HepG2 (cell line): Measurements from ENCODE around the gene OR8B3. TPM values are rescaled to one million over a fixed set of nuclear protein-coding genes. Genes with fewer than 3 reads are reported as not detected.

Experiments
- ATAC-seq: fragments of 200-7000 bp; cut with Tn5 transposase; 3 replicates; pipeline ENCODE4 v1.9.1; 2020; ENCODE audit warnings: mild to moderate bottlenecking, moderate library complexity
- BruUV-seq: library from RNA; stranded (reverse); fragments of 400-500 nt; replicated peaks from 2 replicates; lab custom pipeline; 2021; lab: Mats Ljungman, UMichigan
- CTCF ChIA-PET: fragments of 300-600 bp; formaldehyde crosslinking; extraction: SDS; loops from one replicate; lab custom pipeline; 2021; ENCODE audit warnings: low total read pairs, inconsistent platforms, low intra/inter-chr PET ratio; lab: Yijun Ruan, JAX
- POLR2A ChIA-PET: fragments of 350-600 bp; sonication (Branson Sonifier 250); formaldehyde crosslinking; loops from one replicate; lab custom pipeline; 2020; ENCODE audit warnings: antibody characterized with exemption, inconsistent platforms; lab: Yijun Ruan, JAX
- DNase-seq: peaks from one replicate; pipeline ENCODE4 v3.0.0-alpha.2; 2015; ENCODE audit warnings: low spot score
- FAIRE-seq: peaks from 3 replicates; lab custom pipeline; 2011; peaks lifted over from hg19 to GRCh38; lab: Jason Lieb, UNC
- H2AFZ ChIP-seq: one replicate; pipeline ENCODE4 v1.6.1; 2011; ENCODE audit warnings: low read length, inconsistent platforms
- H3K27ac ChIP-seq: fragments of 300-600 bp; 3 replicates; pipeline ENCODE4 v1.8.0; 2011; ENCODE audit warnings: mixed run types, mild to moderate bottlenecking, mixed read lengths, low read length, inconsistent platforms; ENCODE audit not compliant: insufficient read depth; ENCODE audit errors: extremely low read length
- H3K27me3 ChIP-seq, 2 experiments: fragments of 200-600 bp in 1 of 2; 2 replicates in 1 of 2; 3 replicates in 1 of 2; pipeline versions ENCODE4 v1.6.0 to v1.8.0; 2011; ENCODE audit warnings: low read length in 2 of 2, mild to moderate bottlenecking in 2 of 2, moderate library complexity in 2 of 2, inconsistent platforms in 1 of 2; ENCODE audit not compliant: insufficient read depth in 2 of 2, control insufficient read depth in 1 of 2
- H3K36me3 ChIP-seq, 2 experiments: fragments of 200-600 bp in 1 of 2; replicated peaks in 1 of 2; 2 replicates in 1 of 2; 3 replicates in 1 of 2; pipeline versions ENCODE4 v1.5.1 to v1.8.0; 2011; ENCODE audit warnings: low read length in 2 of 2, inconsistent platforms in 1 of 2; ENCODE audit not compliant: insufficient read depth in 2 of 2, control insufficient read depth in 1 of 2
- H3K4me1 ChIP-seq: 2 replicates; pipeline ENCODE4 v1.5.1; 2012; ENCODE audit warnings: low read length, inconsistent platforms; ENCODE audit not compliant: insufficient read depth
- H3K4me2 ChIP-seq: 2 replicates; pipeline ENCODE4 v1.6.0; 2011; ENCODE audit warnings: low read depth, low read length, inconsistent platforms
- H3K4me3 ChIP-seq, 3 experiments: fragments of 200-600 bp in 1 of 3; sonication (generic), shearing (Covaris generic) in 1 of 3; replicated peaks in 1 of 3; 2 replicates each; pipeline ENCODE4 v1.5.1; 2011 to 2016; ENCODE audit warnings: low read length in 3 of 3, inconsistent platforms in 2 of 3, low read depth in 2 of 3, mild to moderate bottlenecking in 2 of 3, control low read depth in 1 of 3, mixed read lengths in 1 of 3; ENCODE audit not compliant: insufficient read depth in 1 of 3
- H3K79me2 ChIP-seq: one replicate; pipeline ENCODE4 v1.6.1; 2011; ENCODE audit warnings: low read length, inconsistent platforms; ENCODE audit not compliant: insufficient read depth
- H3K9ac ChIP-seq: 2 replicates; pipeline ENCODE4 v1.6.0; 2011; ENCODE audit warnings: mild to moderate bottlenecking, low read depth, low read length, inconsistent platforms; ENCODE audit not compliant: insufficient read depth
- H3K9me3 ChIP-seq: 2 replicates; pipeline ENCODE4 v1.5.1; 2012; ENCODE audit warnings: mild to moderate bottlenecking, low read length
- H4K20me1 ChIP-seq: 2 replicates; pipeline ENCODE4 v1.6.0; 2011; ENCODE audit warnings: inconsistent platforms, mild to moderate bottlenecking, low read length, moderate library complexity; ENCODE audit not compliant: insufficient read depth
- CENPBD1 ChIP-seq: sonication (generic); formaldehyde crosslinking; IDR thresholded peaks from 2 replicates; pipeline ENCODE4 v1.8.0; 2022; ENCODE audit warnings: missing genetic modification reagents, low read depth, mild to moderate bottlenecking, borderline replicate concordance
- DR1 ChIP-seq: sonication (generic); formaldehyde crosslinking; IDR thresholded peaks from 2 replicates; pipeline ENCODE4 v1.8.0; 2021; ENCODE audit warnings: mild to moderate bottlenecking, missing genetic modification reagents, inconsistent platforms
- HNRNPL ChIP-seq: fragments of 200-400 bp; formaldehyde crosslinking; IDR thresholded peaks from 2 replicates; pipeline ENCODE4 v1.6.1; 2017; ENCODE audit warnings: mild to moderate bottlenecking, low read depth, low read length
- LCORL ChIP-seq, 2 experiments: fragments of 450-650 bp in 1 of 2; sonication (generic) in 1 of 2; formaldehyde crosslinking in 1 of 2; IDR thresholded peaks; 2 replicates each; pipeline versions ENCODE4 v1.5.0 to v1.6.1; 2017 to 2020; ENCODE audit warnings: antibody characterized with exemption in 1 of 2, missing genetic modification reagents in 1 of 2
- MED8 ChIP-seq: sonication (generic); formaldehyde crosslinking; IDR thresholded peaks from 2 replicates; pipeline ENCODE4 v1.8.1; 2023; ENCODE audit warnings: mild to moderate bottlenecking, missing genetic modification reagents; ENCODE audit not compliant: insufficient replicate concordance
- MTF2 ChIP-seq: sonication (generic); formaldehyde crosslinking; IDR thresholded peaks from 2 replicates; pipeline ENCODE4 v1.5.0; 2020; ENCODE audit warnings: missing genetic modification reagents, borderline replicate concordance
- TBP ChIP-seq: sonication (generic); formaldehyde crosslinking; IDR thresholded peaks from 2 replicates; pipeline ENCODE4 v1.5.0; 2020; ENCODE audit warnings: missing genetic modification reagents
- THAP8 ChIP-seq: sonication (generic); formaldehyde crosslinking; IDR thresholded peaks from 2 replicates; pipeline ENCODE4 v1.5.1; 2020; ENCODE audit warnings: missing genetic modification reagents, mild to moderate bottlenecking, borderline replicate concordance
- ZGPAT ChIP-seq: IDR thresholded peaks from 2 replicates; pipeline ENCODE4 v1.6.1; 2016; ENCODE audit warnings: mild to moderate bottlenecking
- ZNF180 ChIP-seq: sonication (generic); formaldehyde crosslinking; IDR thresholded peaks from 2 replicates; pipeline ENCODE4 v1.4.0; 2020; ENCODE audit warnings: low read depth, missing genetic modification reagents, borderline replicate concordance
- WGBS: methylation state at CpG from one replicate; pipeline ENCODE4 v1.1.6; 2017; ENCODE audit warnings: low lambda C conversion rate; 5-methylcytosine and 5-hydroxymethylcytosine counted together
- in situ Hi-C: cut with HindIII; loops from 2 replicates; pipeline ENCODE4 v1.10.0; 2017; ENCODE audit warnings: low pct_unique_long_range_greater_than_20kb; ENCODE audit not compliant: extremely low pct_ligation_motif_present
- intact Hi-C: fragments of 100-400 bp; cut with micrococcal nuclease; formaldehyde crosslinking; loops from one replicate; pipeline ENCODE4 v1.10.0; 2022; ENCODE audit not compliant: unreplicated experiment
- polyA plus RNA-seq, 8 experiments: library from polyadenylated mRNA; depleted of rRNA in 3 of 8; stranded (reverse) in 7 of 8; unstranded in 1 of 8; fragments of >200 nt; fragmentation: Illumina TruSeq in 4 of 8; extraction: Trizol in 4 of 8; gene quantifications; 2 replicates each; pipeline versions ENCODE4 v1.2.1 to v1.2.3, GENCODE V29; 2011 to 2016; ENCODE audit warnings: low read depth in 4 of 8, missing spikeins in 1 of 8, mixed read lengths in 1 of 8; ENCODE audit not compliant: insufficient read depth in 1 of 8
- total RNA-seq, 5 experiments: library from RNA; depleted of rRNA; stranded (reverse); fragments of >200 nt; fragmentation: Illumina TruSeq; extraction: Trizol; gene quantifications; 2 replicates each; pipeline ENCODE4 v1.2.3, GENCODE V29; 2016; ENCODE audit warnings: low read depth in 1 of 5

Gene OR8B3
- total and polyA plus RNA-seq, 2 of the 13 experiments (the other 11 are each of a cell fraction or from before 2014, with no cell fraction given): not detected

GRCh38 chr11:124376280-124376679 lies 22.5 kb downstream of the OR8B3 start:
- H3K9me3 ChIP-seq: no peaks in the 10 kb centered on the region
- no peaks in the 10 kb centered on the region for H3K4me1 ChIP-seq
- no peak overlapping the region for H2AFZ ChIP-seq
- H3K27ac ChIP-seq: no peak overlapping the region
- no TSS peak for BruUV-seq
- FAIRE-seq: no peak
- no peaks in the 10 kb centered on the region for H3K27me3 ChIP-seq
- in situ Hi-C loops: no loop called here
- no peak for ATAC-seq
- no peaks in the 10 kb centered on the region for H3K79me2 ChIP-seq
- no peaks in the 10 kb centered on the region for H3K36me3 ChIP-seq
- DNase-seq: no peak
- 4% methylated on average over 3 of the region's 3 CpGs for WGBS
- ChIA-PET CTCF (no interaction called here), POLR2A (no interaction called here)
- TF ChIP-seq MTF2 (CRISPR knock-in tag) (no peak), CENPBD1 (CRISPR knock-in tag) (no peak), DR1 (CRISPR knock-in tag) (no peak), THAP8 (CRISPR knock-in tag) (no peak), ZGPAT (CRISPR knock-in tag) (no peak), ZNF180 (CRISPR knock-in tag) (no peak), HNRNPL (no peak), TBP (CRISPR knock-in tag) (no peak), MED8 (CRISPR knock-in tag) (no peak), LCORL (IDR thresholded peaks at IDR 0.05) (no peak), LCORL (CRISPR knock-in tag; IDR thresholded peaks at IDR 0.05) (no peak)
- H4K20me1 ChIP-seq: no peaks in the 10 kb centered on the region
- H3K4me3 ChIP-seq: no peak overlapping the region
- no peak overlapping the region for H3K4me2 ChIP-seq
- intact Hi-C loops: no loop called here
- no peak overlapping the region for H3K9ac ChIP-seq
